DMS 273 (cell line): Measurements from ENCODE around the gene OR6Q1.

Experiments
- DNase-seq: peaks from one replicate; lab custom pipeline; 2025; ENCODE audit not compliant: unreplicated experiment; lab: John Stamatoyannopoulos, UW

The OR6Q1 gene

GRCh38 chr11:58057481-58057880, 26.7 kb downstream of the OR6Q1 start:
- no peak for DNase-seq

- no peak for DNase-seq
Observed at GRCh38 chr11:58058276-58059006, 27.7 kb downstream of the OR6Q1 start.

GRCh38 chr11:58059007-58059350, 28.2 kb downstream of the OR6Q1 start:
- DNase-seq, result no peak

GRCh38 chr11:58060535-58060934, 29.8 kb downstream of the OR6Q1 start:
- DNase-seq, result no peak

GRCh38 chr11:58060939-58061672, 30.4 kb downstream of the OR6Q1 start:
- no peak for DNase-seq

GRCh38 chr11:58061813-58062212, 31.1 kb downstream of the OR6Q1 start:
- no peak for DNase-seq

- no peak for DNase-seq
Observed at GRCh38 chr11:58067685-58068084, 36.9 kb downstream of the OR6Q1 start.

GRCh38 chr11:58068655-58069054, 37.9 kb downstream of the OR6Q1 start:
- DNase-seq, result peak; percentile 1

GRCh38 chr11:58070585-58070984, 39.8 kb downstream of the OR6Q1 start:
- no peak for DNase-seq

- no peak for DNase-seq
Observed at GRCh38 chr11:58075781-58076180, 45.0 kb downstream of the OR6Q1 start.
